ENCODE measurements around the gene CDC42.

Gene CDC42

DNA sequence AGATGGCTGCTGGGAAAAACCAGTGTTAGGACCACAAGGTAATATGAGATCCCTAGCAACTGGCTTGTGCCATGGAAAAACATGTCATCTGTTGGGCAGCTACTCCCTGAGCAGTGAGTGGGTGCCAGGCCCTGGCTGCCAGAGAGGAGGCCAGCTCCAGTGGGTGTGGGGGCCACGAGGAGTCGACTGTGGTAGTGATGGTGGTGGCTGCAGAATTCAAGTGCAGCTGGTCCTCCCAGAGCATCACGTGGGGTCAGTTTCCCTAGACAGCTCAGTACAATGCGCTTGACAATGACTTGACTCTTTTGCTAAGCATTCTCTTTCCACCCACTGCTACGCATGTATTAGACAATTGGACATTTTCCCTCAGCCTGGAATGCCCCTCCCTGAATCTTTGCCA, 14.5 kb upstream of the CDC42 start:
- DNase-seq = no peak

DNA sequence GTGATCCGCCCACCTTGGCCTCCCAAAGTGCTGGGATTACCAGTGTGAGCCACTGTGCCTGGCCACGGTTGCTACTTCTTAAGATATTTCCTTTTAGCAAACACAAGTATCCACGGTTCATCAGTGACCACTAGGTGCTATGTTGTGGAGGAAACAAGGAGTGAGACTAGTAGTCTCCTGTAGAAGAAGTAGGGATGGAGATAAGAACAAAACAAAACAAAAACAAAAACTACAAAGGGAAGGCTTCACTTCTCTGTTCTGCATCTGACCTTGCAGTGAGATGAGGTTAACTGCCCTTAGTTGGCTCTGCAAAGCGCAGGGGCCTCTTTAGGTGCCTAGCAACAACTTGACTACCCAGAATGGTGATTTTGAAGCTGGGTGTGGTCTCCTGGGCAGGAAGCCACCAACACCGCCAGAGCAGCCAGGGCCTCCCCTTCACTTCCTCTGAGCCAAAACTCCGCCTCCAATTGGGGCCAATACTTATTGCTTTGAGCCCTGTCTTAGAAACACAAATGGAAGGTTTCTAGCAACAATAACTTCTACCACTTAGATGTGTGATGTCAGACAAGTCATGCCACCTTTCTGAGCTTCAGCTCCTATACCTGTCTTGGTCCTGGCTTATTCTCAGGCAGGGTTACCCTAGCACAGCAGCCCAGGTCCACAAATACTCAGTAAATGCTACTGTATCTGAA, 12.8 kb upstream of the CDC42 start:
- no peak for DNase-seq

DNA sequence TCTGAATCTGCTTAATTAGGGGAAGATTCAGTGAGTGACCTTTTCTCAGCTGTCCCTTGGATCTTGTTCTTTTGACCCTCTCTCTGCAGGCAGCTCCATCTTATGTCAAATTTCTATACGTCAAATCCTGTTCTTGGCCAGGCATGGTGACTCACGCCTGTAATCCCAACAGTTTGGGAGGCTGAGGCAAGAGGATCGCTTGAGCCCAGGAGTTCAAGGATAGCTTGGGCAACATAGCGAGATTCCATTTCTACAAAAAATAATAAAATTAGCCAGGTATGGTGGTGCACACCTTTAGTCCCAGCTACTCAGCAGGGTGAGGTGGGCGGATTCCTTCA, 12.3 kb upstream of the CDC42 start:
- no peak for DNase-seq

DNA sequence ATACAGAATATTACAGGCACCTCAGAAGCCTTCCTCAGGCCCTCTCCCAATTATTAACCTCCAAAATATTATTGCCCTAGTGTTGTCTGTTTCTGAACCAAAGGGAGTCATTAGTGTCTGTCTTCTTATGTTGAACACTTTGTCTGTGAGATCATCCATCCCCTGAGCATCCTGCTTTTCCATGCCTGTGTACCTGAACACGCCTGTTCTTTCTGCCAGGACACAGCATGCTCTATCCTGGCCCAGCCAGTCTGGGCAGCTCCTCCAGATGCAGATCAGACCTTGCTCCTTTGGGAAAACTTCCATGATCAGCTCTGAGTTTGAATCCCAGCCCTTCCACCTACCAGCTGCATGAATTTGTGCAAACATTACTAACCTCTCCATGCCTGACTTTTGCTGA, 11.0 kb upstream of the CDC42 start:
- no peak for DNase-seq

DNA sequence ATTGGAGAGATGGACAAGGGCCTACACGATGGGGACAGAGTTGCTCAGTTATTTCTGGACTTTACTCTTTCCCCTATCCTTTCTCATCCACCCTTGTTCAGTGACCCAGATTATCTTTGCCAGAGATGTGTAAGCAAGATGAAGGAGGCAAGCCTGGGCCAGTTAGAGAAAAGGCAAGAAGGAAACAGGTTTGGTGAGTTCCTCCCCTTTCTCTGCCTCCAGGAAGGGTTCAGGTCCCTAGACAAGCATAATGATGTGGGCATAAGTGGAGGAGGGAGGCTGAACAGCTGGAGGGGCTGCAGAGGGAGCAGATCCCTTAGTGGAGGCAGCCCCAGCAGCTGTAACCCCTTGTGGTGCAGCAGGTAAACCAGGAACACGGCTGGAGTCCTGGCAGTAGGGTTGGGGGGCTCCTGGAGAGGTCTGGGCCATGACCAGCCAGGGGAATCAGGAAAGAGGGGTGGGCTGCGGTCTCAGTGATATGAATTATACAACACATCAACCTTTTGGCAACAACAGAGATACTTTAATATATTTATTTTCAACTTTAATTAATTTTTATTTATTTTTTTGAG, 9.2 kb upstream of the CDC42 start:
- DNase-seq = no peak

DNA sequence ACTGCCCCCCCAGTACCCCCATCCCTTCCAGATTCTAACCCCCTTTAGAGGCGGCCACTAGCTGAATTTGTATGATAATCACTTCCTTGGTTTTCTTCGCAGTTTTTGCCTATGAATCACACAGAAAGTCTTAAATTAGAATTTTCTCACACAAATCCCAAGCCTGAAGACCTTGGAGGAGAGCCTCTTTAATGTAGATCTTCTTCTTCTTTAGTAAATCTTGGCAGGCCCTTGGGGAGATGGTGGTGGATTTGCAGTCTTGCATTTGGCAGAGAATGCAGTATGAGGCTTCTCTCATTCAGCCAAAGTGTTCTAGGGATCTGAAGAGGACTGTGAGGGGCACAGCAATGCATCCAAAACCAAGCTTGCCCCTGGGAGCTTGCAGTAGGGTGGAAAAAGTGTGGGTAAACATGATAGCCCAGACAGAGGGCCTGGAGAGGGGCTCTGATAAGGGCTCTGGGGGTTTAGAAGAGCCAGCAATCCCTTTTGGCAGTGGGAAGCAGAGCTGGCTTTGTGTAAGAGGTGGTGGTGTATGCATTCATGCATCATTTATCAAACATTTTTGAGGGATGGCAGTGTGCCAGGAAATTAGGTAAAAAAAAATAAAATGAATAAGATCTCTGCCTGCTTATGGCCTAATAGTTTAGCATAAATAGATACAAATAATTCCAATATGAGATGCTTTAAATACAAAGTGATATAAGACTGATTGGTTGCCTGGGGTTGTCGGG, 7.7 kb upstream of the CDC42 start:
- no peak for DNase-seq

DNA sequence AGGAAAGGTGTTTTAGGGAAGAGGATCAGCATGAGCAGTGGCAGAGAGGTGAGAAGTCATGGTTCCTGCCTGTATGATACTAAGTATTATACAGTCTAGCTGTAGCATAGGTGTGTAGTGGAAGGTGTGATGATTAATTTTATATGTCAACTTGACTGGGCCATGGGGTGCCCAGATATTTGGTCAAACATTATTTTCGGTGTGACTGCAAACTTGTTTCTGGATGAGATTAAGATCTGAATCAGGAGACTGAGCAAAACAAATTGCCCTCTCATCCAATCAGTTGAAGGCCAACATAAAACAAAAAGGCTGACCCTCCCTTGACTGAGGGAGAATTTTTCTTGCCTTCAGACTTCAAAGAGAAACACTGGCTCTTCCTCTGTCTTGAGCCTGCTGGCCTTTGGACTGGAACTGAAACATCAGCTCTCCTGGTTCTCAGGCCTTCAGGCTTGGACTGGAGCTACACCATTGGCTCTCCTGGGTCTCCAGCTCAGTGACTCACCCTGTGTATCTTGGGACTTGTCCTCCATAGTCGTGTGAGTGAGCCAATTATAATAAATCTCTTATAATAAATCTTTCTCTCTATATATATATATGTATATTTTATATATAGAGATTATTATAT, 6.8 kb upstream of the CDC42 start:
- no peak for DNase-seq

DNA sequence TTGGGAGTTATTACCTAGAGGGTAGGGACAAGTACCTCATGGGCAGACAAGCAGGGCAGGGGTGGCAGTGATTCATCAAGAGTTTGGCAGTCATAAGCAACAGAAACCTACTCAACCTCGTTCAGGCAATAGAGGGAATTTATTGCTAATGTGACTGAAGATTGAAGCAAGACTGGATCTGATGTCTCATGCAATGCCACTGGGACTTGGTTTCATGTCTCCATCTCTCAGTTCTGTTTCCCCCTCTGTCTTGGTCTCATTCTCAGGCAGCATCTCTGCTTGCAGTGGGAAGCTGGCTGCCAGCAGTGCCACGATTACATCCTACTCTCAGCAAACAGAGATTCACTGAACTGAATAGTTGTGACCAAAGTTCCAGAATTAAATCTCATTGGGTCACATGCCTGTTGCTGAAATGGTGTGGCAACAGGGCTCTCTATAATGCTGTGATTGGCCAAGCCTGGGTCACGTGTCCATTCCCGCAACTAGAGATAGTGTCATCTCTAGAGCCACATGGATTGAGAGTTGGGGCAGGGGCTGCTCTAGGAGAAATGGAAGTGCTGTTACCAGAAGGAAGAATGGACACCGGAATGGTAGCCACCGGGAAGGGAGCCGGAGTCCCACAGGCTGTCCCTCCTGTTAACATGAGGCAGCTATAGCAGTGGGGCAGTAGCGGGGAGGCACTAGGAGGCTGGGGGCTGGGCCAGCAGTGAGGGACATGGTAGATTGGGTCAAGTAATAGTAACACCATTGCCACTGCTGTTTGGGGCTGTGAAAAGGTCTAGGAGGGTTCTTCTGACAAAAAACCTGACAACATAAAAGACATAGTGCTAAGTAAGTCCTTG, 3.9 kb upstream of the CDC42 start:
- DNase-seq = no peak

DNA sequence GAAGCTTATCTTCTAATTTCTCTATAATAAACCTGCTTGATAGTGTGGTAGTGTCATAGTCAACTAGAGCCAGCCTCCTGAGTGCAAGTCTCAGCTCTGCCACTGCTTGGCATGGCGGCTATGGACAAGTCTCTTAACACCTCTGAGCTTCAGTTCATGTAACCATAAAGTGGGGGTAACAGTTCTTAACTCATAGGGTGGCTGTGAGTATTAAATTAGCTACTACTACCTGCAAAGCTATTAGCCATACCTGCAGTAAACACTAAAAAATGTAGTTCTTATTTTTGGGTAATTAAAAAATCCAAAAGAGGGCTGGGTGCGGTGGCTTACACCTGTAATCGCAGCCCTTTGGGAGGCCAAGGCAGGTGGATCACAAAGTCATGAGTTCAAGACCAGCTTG, 2.2 kb upstream of the CDC42 start:
- DNase-seq = no peak

DNA sequence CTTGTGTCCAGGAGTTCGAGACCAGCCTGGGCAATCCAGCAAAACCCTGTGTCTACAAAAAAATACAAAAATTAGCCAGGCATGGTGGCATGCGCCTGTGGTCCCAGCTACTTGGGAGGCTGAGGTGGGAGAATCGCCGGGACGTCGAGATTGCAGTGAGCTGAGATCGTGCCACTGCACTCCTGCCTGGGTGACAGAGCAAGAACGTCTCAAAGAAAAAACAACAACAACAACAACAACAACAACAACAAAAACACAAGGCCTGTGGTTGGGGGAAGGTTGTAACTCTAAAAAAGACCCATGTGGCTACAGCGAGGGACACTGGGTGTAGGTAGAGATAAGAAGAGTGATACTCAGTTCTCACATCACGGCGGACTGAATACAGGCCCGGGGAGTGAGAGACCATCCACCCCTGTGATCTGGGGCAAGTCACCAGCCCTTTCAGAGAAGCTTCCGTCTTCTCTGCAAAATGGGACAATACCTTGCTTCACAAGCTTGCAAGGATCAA, 848 bp upstream of the CDC42 start:
- no peak for DNase-seq

DNA sequence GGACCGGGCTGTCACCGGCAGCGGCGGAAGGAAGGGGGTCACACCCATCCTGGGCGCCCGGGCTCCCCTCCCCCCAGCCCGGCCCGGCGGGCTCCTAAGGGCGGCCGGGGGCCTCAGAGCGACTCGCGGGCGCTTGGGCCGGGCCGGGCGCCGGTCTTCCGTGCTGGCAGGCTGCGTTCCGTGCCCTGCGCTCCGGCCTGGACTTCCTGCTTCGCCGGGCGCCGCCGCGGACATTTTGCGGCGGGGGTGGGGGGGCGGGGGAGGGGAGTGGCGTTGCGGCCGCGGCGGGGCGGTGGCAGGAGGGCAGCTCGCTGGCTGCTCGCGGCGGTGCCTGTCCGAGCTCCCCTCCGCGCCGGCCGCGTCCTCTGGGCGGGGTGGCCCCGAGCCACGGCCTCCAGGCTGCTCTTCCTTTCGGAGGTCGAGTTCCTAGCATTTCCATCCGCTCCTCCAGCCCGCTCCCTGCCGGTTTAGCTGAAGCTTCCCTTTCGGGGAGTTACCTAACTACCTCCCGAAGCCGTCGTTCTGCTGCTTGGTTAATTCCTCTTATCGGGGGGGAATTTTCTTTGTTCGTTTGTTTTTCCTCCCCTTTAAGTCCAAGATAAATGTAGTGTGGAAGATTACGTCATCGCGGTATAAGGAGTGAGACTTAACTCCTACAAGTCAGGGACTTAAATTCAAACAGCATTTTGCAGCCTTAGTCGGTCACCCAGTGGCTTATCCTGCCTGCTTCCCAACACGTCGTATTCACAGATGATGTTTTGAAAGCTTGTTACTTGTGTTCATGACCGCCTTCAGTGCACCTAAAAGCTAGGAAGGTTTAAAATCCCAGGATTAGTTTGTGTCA, 730 bp downstream of the CDC42 start:
- no peak for DNase-seq

DNA sequence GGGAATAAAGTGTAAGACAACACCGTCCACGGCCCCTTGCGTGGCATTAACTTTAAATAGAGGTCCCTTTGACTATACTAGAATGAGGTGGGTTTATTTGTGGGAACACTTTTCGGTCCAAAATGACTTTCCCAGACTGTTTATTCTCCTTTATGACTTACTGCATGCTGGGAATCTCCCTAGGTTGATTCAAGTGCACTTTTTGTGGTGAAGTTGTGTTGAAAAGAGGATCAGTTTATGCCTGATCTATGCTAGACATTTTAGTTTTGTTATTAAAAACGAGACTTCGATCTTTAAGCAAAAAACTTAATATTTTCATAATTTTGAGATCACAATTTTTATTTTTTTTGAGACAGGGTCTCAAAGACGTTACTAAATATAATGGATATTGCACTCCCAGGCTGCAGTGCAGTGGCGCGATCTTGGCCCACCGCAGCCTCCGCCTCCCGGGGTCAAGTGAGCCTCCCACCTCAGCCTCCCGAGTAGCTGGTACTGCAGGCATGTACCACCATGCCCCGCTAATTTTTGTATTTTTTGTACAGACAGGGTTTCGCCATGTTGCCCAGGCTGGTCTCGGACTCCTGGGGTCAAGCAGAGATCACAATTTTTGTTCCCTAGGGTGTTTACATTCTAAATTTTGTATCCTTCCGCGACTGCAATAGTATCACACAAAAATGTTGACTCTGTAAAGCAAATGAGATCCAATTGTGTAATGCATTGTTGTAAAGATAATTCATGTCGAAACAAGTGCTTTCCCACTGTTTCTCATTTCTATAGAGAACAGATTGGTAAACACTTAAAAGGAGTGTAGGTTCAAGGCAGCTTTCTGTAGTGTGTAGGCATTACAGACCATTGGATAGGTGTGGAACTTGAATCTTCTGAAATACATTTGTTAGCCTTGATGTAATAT, 1.6 kb downstream of the CDC42 start:
- DNase-seq = no peak

DNA sequence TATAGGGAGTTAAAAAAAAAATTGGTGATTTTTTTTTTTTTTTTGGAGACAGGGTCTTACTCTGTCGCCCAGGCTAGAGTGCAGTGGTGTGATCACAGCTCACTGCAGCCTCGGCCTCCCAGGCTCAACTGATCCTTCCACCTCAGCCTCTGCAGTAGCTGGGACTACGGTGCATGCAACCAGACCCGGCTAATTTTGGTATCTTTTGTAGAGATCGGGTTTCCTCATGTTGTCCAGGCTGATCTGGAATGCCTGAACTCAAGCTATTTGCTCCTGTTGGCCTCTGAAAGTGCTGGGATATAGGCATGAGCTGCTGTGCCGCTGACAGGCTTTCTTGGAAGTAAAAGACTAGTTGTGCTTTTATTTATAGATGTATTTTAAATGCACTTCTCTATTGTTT, 3.0 kb downstream of the CDC42 start:
- no peak for DNase-seq

DNA sequence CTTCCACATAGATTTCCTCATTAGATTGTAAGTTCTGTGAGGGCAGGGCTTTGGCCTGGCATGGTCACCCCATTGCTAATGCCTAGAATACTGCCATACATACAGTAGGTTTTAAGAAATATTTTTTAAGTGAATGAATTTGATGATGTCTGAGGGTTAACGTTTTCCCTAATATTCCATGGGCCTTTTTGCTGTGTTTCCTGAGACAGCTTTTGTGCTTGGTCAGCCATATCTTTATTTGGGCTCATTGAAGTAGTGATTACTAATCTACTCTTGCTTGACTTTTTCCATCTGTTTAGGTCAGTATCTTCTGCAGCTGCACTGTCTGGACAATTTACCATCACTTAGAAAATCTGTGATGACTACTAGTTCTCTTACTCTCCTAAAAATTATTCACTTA, 3.5 kb downstream of the CDC42 start:
- no peak for DNase-seq

DNA sequence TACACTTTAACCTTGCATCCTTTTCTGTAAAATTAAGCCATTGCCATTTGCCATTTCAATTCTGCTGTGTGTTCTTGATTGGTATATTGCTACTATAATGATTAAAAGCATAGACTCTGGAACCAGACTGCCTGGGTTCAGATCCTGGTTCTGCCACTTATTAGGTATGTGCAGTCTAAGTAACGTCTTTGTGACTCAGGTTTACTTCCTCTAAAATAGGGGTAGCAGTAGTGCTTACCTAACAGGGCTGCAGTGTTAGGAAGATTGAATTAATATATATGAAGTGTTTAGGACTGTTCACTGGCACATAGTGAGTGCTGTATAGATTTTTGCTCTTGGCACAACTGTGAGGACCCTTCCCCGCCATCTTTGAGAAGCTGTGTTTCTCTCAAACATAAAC, 4.4 kb downstream of the CDC42 start:
- DNase-seq = no peak

DNA sequence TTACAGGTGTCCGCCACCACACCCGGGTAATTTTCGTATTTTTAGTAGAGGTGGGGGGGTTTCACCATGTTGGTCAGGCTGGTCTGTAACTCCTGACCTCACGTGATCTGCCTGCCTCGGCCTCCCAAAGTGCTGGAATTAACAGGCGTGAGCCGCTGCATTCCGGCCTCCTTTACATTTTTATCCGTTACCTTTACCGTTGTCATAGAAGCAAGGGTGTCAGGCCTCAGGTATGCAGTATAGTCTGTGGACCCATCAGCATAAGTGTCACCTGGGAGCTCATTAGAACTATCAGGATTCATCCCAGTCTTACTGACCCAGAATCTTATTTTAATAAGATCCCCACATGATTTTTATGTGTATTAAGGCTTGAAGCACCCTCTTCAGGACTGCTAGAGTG, 5.4 kb downstream of the CDC42 start:
- DNase-seq = no peak

DNA sequence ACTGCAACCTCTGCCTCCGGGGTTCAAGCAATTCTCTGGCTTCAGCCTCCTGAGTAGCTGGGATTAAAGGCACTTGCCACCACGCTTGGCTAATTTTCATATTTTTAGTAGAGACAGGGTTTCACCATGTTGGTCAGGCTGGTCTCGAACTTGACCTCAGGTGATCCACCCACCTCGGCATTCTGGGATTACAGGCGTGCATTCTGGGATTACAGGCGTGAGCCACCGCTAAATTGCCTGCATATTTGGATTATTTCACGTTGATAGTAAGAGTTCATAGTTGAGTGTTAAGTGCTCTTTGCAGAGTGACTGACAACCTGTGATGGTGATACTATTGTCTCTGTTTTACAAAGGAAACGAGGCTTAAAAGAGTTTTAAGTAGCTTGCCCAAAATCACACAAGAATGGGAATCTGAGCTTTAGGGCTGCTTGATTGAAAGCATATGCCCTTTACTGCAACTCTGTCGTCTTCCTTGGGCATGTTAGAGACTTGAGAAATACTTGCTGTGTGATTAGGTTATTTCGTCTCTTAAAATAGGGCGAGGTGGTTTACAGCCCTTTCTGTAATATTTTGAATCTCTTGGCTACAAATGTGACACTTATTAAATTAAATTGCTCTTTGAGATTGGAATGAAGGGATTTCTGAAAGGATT, 12.4 kb downstream of the CDC42 start:
- no peak for DNase-seq

DNA sequence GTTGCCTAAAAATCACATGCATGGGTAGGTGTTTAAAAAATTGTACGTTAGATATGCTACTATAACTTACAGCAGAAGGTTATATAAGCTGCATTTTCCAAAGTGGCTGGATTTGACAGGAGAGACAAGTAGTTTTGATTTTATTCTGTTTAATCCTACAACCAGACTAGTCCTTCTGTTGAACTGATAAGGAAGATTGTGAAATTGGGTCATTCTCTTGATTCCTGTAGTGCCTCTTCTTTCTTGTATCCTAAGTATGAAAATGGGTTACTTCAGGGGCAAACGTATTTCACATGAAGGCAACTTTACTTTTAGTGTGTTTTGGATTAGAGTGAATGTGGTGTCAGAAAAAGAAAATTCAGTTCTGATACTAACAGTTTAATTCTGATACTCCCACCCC, 19.0 kb downstream of the CDC42 start:
- DNase-seq = no peak

DNA sequence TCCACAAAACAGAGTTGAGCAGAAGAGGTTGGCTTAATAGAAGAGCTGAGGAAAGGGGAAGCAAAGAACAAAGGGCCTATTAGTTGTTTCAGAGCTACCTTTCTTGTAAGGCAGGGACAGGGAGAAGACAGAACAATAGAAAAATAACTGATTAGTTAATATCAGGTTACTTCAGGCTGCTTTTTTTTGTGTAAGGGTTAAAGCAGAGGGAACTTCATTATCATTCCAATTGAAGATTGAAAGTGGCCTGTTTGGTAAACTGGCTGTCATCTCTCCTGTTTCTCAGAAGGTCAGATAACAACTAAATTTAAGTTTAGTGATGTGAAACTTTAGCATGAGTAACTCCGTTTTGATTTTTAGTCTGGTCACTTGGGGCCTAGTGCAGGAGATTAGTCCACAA, 22.3 kb downstream of the CDC42 start:
- no peak for DNase-seq

DNA sequence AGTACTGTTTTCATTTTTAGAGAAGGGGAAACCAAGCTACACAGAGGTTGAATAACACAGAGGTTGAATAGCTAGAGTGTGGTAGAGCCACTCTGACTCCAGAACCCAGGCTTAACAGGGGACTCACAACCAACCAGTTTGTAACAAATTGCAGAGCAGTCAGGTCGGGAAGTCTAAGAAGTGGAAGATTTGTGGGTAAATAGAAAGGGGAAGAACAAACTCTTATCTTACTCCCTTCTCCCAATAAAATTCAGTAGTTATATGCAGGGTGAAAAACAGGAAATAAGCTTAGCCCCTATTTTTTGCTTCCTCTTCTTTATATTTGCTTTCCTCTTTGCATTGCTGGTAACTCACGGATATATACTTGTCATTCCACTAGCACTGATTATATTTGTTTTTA, 23.2 kb downstream of the CDC42 start:
- DNase-seq = no peak

DNA sequence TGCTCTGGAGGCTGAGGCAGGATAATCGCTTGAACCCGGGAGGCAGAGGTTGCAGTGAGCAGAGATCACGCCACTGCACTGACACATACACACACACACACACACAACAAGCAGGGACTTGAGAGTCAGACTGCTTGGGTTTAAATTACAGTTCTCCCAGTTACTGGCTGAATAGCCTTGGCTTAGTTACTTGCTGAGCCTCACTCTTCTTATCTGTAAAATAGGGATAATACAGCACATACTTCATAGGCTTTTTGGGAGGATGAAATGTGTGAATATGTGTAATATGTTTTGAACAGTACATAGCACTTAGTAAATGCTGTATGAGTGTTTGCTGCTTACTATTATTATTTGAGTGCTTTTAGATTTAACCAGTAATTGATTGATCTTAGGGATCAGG, 23.8 kb downstream of the CDC42 start:
- DNase-seq = no peak

All from NCI-H526 treated with DMSO at 0.1 percent for 48 hours (cell line).